CD4-positive, CD25-positive, alpha-beta regulatory T cell (primary cell): ENCODE data around the gene HHAT. TPM values are rescaled to one million over a fixed set of nuclear protein-coding genes. Genes with fewer than 3 reads are reported as not detected.

Experiments
- ATAC-seq, 2 donors: fragments of 150-1000 bp; cut with Tn5 transposase; one replicate each; pipeline ENCODE4 v1.10.0; 2021; ENCODE audit warnings: low read depth in 2 of 2, moderate number of reproducible peaks in 2 of 2, moderate library complexity in 1 of 2
- DNase-seq, 3 donors: peaks; one replicate each; pipeline versions ENCODE4 v3.0.0 to v3.0.0-alpha.2; 2012 to 2022; ENCODE audit warnings: mixed read lengths in 1 of 3
- H3K27ac ChIP-seq: one replicate; pipeline ENCODE4 v1.7.0; 2013; ENCODE audit warnings: mild to moderate bottlenecking, low read length; ENCODE audit not compliant: insufficient read depth, poor library complexity, severe bottlenecking
- H3K27me3 ChIP-seq: one replicate; pipeline ENCODE4 v1.7.0; 2013; ENCODE audit warnings: low read length; ENCODE audit not compliant: control insufficient read depth, insufficient read depth
- H3K36me3 ChIP-seq: one replicate; pipeline ENCODE4 v1.7.0; 2013; ENCODE audit warnings: mild to moderate bottlenecking, low read length, moderate library complexity; ENCODE audit not compliant: control insufficient read depth, insufficient read depth
- H3K4me1 ChIP-seq: 2 replicates; pipeline ENCODE4 v1.7.0; 2013; ENCODE audit warnings: mild to moderate bottlenecking, low read length; ENCODE audit not compliant: insufficient read depth, control insufficient read depth, poor library complexity, severe bottlenecking
- H3K4me3 ChIP-seq: one replicate; pipeline ENCODE4 v1.7.0; 2013; ENCODE audit warnings: low read depth, mild to moderate bottlenecking, low read length, moderate library complexity
- H3K9me3 ChIP-seq, 2 experiments: 1 replicate in 1 of 2; 2 replicates in 1 of 2; pipeline ENCODE4 v1.7.0; 2013; ENCODE audit warnings: low read length in 2 of 2, mild to moderate bottlenecking in 1 of 2, moderate library complexity in 1 of 2; ENCODE audit not compliant: control insufficient read depth in 2 of 2
- H3K27ac Mint-ChIP-seq, 3 donors: one replicate each; pipeline ENCODE4 v1.8.0; 2020 to 2022; ENCODE audit warnings: mild to moderate bottlenecking in 3 of 3, mixed read lengths in 3 of 3, moderate library complexity in 2 of 3
- H3K27me3 Mint-ChIP-seq: one replicate; pipeline ENCODE4 v1.8.0; 2022; ENCODE audit warnings: mild to moderate bottlenecking, mixed read lengths
- H3K36me3 Mint-ChIP-seq: one replicate; pipeline ENCODE4 v1.8.0; 2020; ENCODE audit warnings: mixed read lengths
- H3K4me1 Mint-ChIP-seq, 4 donors: one replicate each; pipeline ENCODE4 v1.8.0; 2020 to 2022; ENCODE audit warnings: mixed read lengths in 4 of 4, mild to moderate bottlenecking in 1 of 4
- H3K4me3 Mint-ChIP-seq, 4 donors: one replicate each; pipeline ENCODE4 v1.8.0; 2020 to 2022; ENCODE audit warnings: mild to moderate bottlenecking in 4 of 4, mixed read lengths in 4 of 4, moderate library complexity in 3 of 4
- H3K9me3 Mint-ChIP-seq, 7 donors: one replicate each; pipeline ENCODE4 v1.8.0; 2020 to 2022; ENCODE audit warnings: mixed read lengths in 7 of 7, mild to moderate bottlenecking in 3 of 7, moderate library complexity in 2 of 7
- polyA plus RNA-seq, 4 donors: library from polyadenylated mRNA; unstranded; fragments of 300-500 nt; fragmentation: Illumina TruSeq; gene quantifications; one replicate each; pipeline ENCODE4 v1.2.3, GENCODE V29; 2021
- total RNA-seq: library from RNA; stranded (reverse); gene quantifications from one replicate; pipeline ENCODE4 v1.2.3, GENCODE V29; 2022

HHAT gene
- total and polyA plus RNA-seq, 5 donors from 2014 or later = 1.4 to 6.0 (median 2.0) TPM

DNA sequence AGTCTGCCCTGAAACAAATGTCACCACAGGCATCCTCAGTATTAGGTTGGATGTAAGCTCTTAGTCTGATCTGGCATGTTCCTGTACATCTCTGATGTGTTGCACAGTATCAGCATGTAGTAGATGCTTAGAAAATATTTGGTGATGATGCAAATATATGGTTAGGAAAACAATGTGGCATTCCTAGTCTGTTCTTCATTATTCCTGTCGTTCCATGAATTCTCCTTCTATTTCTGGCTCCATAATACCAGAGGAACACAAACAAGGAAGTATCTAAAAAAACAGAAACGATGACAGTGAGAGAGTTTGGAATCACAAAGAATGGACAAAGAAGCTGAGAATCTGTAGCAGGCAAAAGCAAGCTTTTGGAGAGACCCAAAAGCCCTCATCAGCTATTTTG, 236.6 kb downstream of the HHAT start:
- H3K36me3 ChIP-seq = no peaks in the 10 kb centered on the region
- ATAC-seq = no peak

DNA sequence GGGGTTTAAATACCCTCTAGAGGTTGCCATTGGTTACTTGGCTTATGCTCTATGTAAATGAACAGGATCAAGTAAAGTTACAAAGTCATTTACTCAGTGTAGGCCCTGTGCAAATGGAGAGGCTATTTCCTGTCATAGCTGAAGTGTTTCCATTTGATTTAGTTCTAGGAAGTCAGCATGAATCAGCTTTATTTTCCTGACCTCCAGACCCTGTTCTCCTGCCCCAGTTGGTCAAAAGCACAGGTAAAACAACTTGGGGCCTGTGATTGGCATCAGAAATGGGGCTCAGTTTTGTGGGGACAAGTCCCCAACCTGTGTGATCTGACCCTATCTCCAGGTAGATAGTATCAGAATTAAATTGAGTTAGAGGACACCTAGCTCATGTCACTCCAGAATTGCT, 239.9 kb downstream of the HHAT start:
- H3K9me3 Mint-ChIP-seq = peaks cover 0 to 2% (median 0%) of the 10 kb centered on the region in 7 donors
- Histone ChIP-seq H3K36me3 (no peaks in the 10 kb centered on the region), H3K9me3 (no peaks in the 10 kb centered on the region), H3K4me3 (no peak overlapping the region), H3K27me3 (no peaks in the 10 kb centered on the region), H3K4me1 (no peaks in the 10 kb centered on the region), H3K27ac (no peak overlapping the region)
- DNase-seq (no peak), ATAC-seq (no peak)
- no peaks in the 10 kb centered on the region for H3K27me3 Mint-ChIP-seq
- peaks cover 0 to 2% (median 0%) of the 10 kb centered on the region in 4 donors for H3K4me1 Mint-ChIP-seq
- no peaks in the 10 kb centered on the region for H3K36me3 Mint-ChIP-seq
- no peak overlapping the region for H3K4me3 Mint-ChIP-seq
- no peak overlapping the region for H3K27ac Mint-ChIP-seq

More for the DNA sequence above, 236.6 kb downstream of the HHAT start:
- peaks cover 0 to 2% (median 0%) of the 10 kb centered on the region in 7 donors for H3K9me3 Mint-ChIP-seq
- Histone ChIP-seq H3K4me1 (no peaks in the 10 kb centered on the region), H3K9me3 (no peaks in the 10 kb centered on the region), H3K27ac (no peak overlapping the region), H3K4me3 (no peak overlapping the region), H3K27me3 (no peaks in the 10 kb centered on the region)
- no peak for DNase-seq
- no peaks in the 10 kb centered on the region for H3K36me3 Mint-ChIP-seq
- H3K27ac Mint-ChIP-seq = no peak overlapping the region
- H3K4me1 Mint-ChIP-seq = peaks cover 0 to 2% (median 0%) of the 10 kb centered on the region in 4 donors
- H3K4me3 Mint-ChIP-seq = no peak overlapping the region
- H3K27me3 Mint-ChIP-seq = no peaks in the 10 kb centered on the region

DNA sequence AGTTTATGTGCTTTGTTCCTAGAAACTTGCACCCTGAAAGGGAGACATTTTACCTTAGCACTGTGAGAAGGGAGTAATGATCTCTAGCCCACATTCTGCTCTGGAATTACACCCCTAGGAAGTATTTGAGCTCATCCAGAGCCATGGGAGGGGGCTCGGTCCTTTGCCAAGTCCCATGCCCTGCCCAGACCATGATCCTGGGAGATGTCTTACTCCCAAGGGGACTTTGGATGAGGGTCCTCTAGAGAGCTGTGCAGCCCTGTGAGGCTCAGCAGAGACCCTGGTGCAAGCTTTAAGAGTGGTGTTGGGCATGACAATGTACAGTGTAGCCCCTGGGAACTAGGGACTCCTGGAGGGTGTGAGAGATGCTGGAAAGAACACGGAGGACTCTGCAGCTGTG, 241.4 kb downstream of the HHAT start:
- Histone ChIP-seq H3K4me1 (no peaks in the 10 kb centered on the region), H3K27me3 (no peaks in the 10 kb centered on the region), H3K4me3 (no peak overlapping the region), H3K27ac (no peak overlapping the region), H3K9me3 (no peaks in the 10 kb centered on the region), H3K36me3 (no peaks in the 10 kb centered on the region)
- Mint-ChIP-seq H3K36me3 (no peaks in the 10 kb centered on the region), H3K4me1 (peaks cover 0 to 2% (median 0%) of the 10 kb centered on the region in 4 donors), H3K9me3 (peaks cover 0 to 2% (median 0%) of the 10 kb centered on the region in 7 donors), H3K27me3 (peaks cover 4% of the 10 kb centered on the region), H3K4me3 (no peak overlapping the region), H3K27ac (no peak overlapping the region)
- ATAC-seq = no peak
- DNase-seq = no peak

DNA sequence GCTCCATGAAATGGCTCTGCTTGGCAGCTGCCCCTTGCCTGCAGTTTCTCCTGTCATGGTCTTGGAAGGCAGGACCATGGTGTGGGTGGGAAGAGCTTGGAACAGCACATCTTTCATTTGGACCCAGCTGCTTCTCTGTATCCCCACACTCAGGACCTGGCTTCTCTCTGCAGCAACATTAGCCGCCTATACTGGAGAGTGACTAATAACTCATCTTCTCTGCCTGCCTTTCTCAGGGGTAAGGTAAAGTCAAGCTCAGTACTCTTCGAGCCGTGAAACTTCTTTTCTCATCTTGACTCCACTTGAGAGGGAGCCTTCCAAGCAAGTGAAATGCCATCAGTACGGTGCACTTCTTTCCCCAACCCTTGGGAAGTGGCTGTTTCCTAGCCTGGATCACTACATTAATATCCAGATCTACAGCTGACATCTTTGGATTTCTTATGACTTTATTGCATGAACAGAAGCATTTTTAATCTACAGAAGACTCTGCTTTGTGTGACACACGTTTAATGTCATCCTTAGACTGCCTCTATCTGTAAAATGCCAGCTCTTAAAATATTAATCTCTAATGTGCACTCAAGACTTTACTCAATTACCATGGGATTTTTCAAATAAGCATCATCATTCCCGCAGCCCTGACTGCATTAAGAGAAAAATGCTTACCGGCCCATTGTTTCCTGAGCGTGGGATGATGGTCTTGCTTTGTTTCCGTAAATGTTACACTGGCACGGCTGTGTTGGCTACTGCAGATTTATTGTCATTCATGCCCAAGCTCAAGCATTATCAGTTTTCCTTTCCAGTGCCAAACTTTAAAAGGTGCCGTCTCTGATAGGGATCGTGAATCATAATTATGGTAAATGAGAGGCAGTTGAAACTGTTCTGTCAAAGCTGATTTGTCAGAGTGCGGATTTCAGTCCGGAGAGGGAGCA, 242.9 kb downstream of the HHAT start:
- no peaks in the 10 kb centered on the region for H3K36me3 ChIP-seq
- ATAC-seq = no peak
- H3K4me3 ChIP-seq = no peak overlapping the region
- Mint-ChIP-seq H3K27ac (peak overlapping the region in 1 of 3 donors; percentile 22), H3K36me3 (no peaks in the 10 kb centered on the region), H3K9me3 (no peaks in the 10 kb centered on the region), H3K4me3 (no peak overlapping the region), H3K4me1 (peaks cover 0 to 2% (median 0%) of the 10 kb centered on the region in 4 donors), H3K27me3 (peaks cover 4% of the 10 kb centered on the region)
- H3K4me1 ChIP-seq = no peaks in the 10 kb centered on the region
- H3K9me3 ChIP-seq = no peaks in the 10 kb centered on the region
- no peak overlapping the region for H3K27ac ChIP-seq
- no peak for DNase-seq
- no peaks in the 10 kb centered on the region for H3K27me3 ChIP-seq

DNA sequence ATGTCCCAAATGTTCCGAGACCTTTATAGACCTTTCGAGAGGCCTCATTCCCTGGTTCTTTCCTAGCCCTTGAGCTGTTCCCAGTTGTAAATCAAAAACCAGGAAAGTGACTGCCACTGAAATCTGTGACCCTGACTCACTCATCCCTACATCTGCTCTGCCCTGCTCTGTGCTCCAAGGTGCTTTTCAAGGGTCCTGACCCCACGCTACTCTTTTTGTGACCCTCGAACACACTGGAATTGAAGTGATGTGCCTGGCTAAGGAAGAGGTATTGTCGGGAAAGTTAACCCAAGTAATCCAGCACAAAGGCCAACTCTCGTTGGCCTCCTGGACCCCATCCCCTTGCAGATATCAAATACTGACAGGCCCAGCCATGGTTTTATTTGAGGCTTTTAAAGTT, 244.4 kb downstream of the HHAT start:
- Mint-ChIP-seq H3K36me3 (no peaks in the 10 kb centered on the region), H3K27ac (no peak overlapping the region), H3K27me3 (peaks cover 4% of the 10 kb centered on the region), H3K9me3 (peaks cover 0 to 6% (median 2%) of the 10 kb centered on the region in 7 donors), H3K4me1 (peaks cover 0 to 2% (median 0%) of the 10 kb centered on the region in 4 donors), H3K4me3 (no peak overlapping the region)
- no peak for DNase-seq
- no peaks in the 10 kb centered on the region for H3K36me3 ChIP-seq
- ATAC-seq = no peak
- H3K4me1 ChIP-seq = no peaks in the 10 kb centered on the region
- H3K27me3 ChIP-seq = no peaks in the 10 kb centered on the region
- no peaks in the 10 kb centered on the region for H3K9me3 ChIP-seq
- H3K27ac ChIP-seq = no peak overlapping the region
- no peak overlapping the region for H3K4me3 ChIP-seq

DNA sequence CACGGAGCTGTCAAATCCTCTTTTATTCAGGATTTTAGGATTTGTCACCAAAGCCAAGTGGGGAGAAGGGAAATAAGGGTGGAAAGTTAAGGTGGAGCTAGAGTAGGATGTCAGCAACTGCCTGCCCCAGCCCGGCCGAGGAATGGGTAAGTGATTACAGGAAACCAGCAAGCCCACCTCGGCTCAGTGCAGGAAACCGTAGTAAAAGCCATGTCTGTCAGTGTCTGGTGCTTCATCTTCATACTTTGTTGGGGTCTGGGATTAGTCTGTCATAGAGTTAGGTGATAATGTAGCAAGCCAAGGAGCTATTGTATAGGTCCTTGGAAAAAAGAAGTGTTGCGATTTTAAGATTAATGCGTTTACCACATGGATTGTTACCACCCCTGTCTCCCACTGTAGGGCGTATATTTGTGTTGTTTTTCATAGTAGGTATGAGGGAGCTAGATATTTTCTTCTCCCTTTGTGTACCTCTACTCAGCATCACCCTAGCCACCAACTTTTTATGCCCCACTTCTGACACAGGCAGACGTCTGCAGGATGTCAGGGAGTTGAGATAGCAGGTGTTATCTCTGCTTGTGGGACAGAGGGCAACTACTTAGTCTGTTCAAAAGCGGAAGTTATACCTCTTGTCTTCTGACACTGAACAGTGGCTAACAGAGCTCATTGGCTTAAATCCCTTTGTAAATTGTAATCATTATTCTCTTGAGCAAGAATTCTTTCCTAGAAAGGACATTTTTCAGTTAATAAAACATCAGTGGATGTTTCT, 253.7 kb downstream of the HHAT start:
- Histone ChIP-seq H3K9me3 (no peaks in the 10 kb centered on the region), H3K36me3 (no peaks in the 10 kb centered on the region), H3K27me3 (no peaks in the 10 kb centered on the region), H3K4me3 (no peak overlapping the region), H3K4me1 (no peaks in the 10 kb centered on the region), H3K27ac (no peak overlapping the region)
- Mint-ChIP-seq H3K4me3 (no peak overlapping the region), H3K27ac (no peak overlapping the region), H3K4me1 (peaks cover 0 to 4% (median 0%) of the 10 kb centered on the region in 4 donors), H3K27me3 (peaks cover 11% of the 10 kb centered on the region), H3K9me3 (peaks cover 0 to under 1% (median 0%) of the 10 kb centered on the region in 7 donors), H3K36me3 (no peaks in the 10 kb centered on the region)
- DNase-seq (peak in 1 of 3 donors; percentile 3), ATAC-seq (no peak)

DNA sequence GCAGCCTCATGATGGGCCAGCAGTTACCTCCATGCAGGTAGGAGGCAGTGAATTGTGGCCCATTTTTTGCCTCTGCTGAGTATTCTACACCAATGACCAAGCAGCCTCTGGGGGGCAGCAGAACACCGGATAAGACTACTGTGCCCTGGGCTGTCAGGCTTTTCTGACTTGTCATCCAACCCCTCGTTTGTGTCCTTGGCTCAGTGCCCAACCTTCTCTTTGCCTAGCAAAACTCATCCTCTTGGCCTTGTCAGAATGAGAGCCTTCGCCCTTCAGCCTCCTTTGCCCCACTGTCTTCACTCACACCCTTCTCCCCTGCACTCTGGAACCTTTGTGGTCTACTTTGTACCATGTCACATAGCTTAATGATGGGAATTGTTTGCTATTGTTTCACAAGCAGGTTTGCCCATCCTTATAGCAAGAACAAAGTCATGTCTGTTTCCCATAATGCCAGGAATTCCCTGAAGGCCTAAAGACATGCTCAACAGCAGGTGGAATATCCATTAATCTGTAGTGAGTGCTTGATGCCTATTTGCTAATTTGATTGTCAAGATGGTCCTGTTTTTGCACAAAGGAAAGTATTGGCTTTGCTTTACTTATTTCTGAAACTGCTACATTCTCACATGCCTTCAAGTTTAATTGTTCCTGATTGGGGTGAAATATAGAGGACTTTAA, 255.9 kb downstream of the HHAT start:
- H3K4me3 Mint-ChIP-seq = no peak overlapping the region
- Histone ChIP-seq H3K9me3 (no peaks in the 10 kb centered on the region), H3K27me3 (no peaks in the 10 kb centered on the region), H3K4me1 (no peaks in the 10 kb centered on the region), H3K4me3 (no peak overlapping the region), H3K36me3 (no peaks in the 10 kb centered on the region), H3K27ac (no peak overlapping the region)
- DNase-seq (peak; percentile 6 to 57 (median 37)), ATAC-seq (peak in 1 of 2 donors; percentile 39)
- H3K36me3 Mint-ChIP-seq = no peaks in the 10 kb centered on the region
- no peak overlapping the region for H3K27ac Mint-ChIP-seq
- peaks cover 11% of the 10 kb centered on the region for H3K27me3 Mint-ChIP-seq
- H3K9me3 Mint-ChIP-seq = no peaks in the 10 kb centered on the region
- H3K4me1 Mint-ChIP-seq = peaks cover 0 to 4% (median 0%) of the 10 kb centered on the region in 4 donors
